ENCODE data around the gene CALHM5. TPM values are rescaled to one million over a fixed set of nuclear protein-coding genes. Genes with fewer than 3 reads are reported as not detected.

Gene CALHM5
- total RNA-seq: 8.4 and 9.0 TPM in 2 replicates

GRCh38 chr6:116511424-116512110 is at the start of gene CALHM5:
Gene CALHM5 (plus strand): TSS chr6:116511639. CDS start chr6:116511697, 58 bp downstream.

DNA sequence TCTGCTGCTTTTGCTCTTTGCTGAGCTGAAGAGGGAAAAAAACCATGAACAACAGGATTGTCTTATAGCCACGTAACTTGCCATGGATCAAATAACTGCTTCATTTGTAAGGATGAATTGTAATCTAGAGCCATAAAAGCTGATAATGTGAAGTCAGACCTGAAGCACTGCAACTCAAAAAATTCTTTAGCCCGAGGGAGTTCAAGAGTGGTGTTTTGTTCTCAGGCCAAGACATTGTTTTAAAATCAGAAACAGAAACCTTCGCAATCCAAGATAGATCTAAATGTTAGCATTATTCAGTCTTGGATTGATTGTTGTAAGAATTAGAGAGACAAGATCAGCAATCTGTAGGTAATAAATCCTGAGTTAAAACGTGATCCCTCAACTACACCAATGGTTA is 34.2 kb downstream of the CALHM5 start, which contains the start of gene TRAPPC3L:
TSS of gene TRAPPC3L (minus strand) at position 34 of the 400 bp plus-strand sequence. CDS start 170 bp downstream, outside the sequence.

DNA sequence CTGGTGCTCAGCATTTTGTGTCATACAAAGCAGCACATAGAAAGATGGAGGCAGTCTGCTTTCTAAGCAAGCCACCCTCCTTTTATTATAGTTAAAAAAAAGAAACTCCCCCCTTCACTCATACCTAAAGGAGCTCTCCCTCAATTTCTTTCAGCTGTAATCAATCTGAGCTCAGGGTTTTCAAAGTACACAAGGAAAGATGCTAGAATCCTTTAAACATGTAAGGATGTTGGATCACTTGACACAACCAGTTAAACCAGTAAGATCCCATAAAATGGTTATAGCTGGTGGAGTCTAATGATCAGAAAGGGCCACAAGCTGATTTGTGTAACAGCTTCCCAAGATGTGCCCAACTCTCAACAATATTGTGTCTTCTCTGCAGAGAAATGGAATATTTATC is 42.0 kb downstream of the CALHM5 start, which contains the start of gene CALHM4:
TSS of gene CALHM4 (plus strand) at position 301 of the 400 bp plus-strand sequence. CDS start at position 344, 43 bp downstream.

GRCh38 chr6:116570856-116571682 is 59.6 kb downstream of the CALHM5 start, which contains the start of gene RWDD1:
Gene RWDD1 (plus strand): TSS chr6:116571504. CDS start chr6:116571583, 79 bp downstream.

Other genes with a start within 250 kb of the CALHM5 start
- 102 and 110 TPM in 2 replicates for gene TSPYL1, start 231.7 kb upstream of the CALHM5 start, total RNA-seq
- 74.4 and 89.3 TPM in 2 replicates for gene DSE, start 140.7 kb upstream of the CALHM5 start, total RNA-seq
- gene CALHM6, start 50.3 kb upstream of the CALHM5 start, total RNA-seq: 0.79 TPM in 1 of 2 replicates, not detected in the other
- gene TRAPPC3L, start 34.0 kb downstream of the CALHM5 start, total RNA-seq: 0.09 and 0.16 TPM in 2 replicates
- gene CALHM4, start 42.1 kb downstream of the CALHM5 start, total RNA-seq: not detected in 2 replicates
- gene RWDD1, start 59.9 kb downstream of the CALHM5 start, total RNA-seq: 17.5 and 20.8 TPM in 2 replicates
- under 0.01 and 0.09 TPM in 2 replicates for gene RSPH4A, start 104.8 kb downstream of the CALHM5 start, total RNA-seq
- gene ZUP1, start 157.1 kb downstream of the CALHM5 start, total RNA-seq: 11.6 and 14.3 TPM in 2 replicates
- 6.0 and 8.2 TPM in 2 replicates for gene KPNA5, start 169.6 kb downstream of the CALHM5 start, total RNA-seq